IPS DF 19.7 (cell line): ENCODE results near the gene CCR6.
"Not testable (repeated sequence)": the region's sequence is repeated elsewhere in the genome, so short reads cannot be mapped to it uniquely, and the experiment has no call there.

Source experiments
- DNase-seq: peaks from one replicate; pipeline ENCODE4 v3.0.0-alpha.2; 2013; ENCODE audit warnings: low read depth, low spot score

Gene CCR6

GRCh38 chr6:167122827-167123657 lies at the start of gene CCR6:
TSS of gene CCR6 (plus strand) at chr6:167123096. CDS start at chr6:167136135, 13,039 bp downstream.
- DNase-seq: no peak

GRCh38 chr6:167073679-167074274 lies 49.1 kb upstream of the CCR6 start:
- no peak for DNase-seq

GRCh38 chr6:167077241-167077932 lies 45.5 kb upstream of the CCR6 start:
- DNase-seq: no peak

GRCh38 chr6:167078745-167079144 lies 44.2 kb upstream of the CCR6 start:
- DNase-seq: no peak

- no peak for DNase-seq
These were observed 43.0 kb upstream of the CCR6 start for GRCh38 chr6:167079853-167080297.

GRCh38 chr6:167087857-167088354 lies 35.0 kb upstream of the CCR6 start:
- DNase-seq: no peak

GRCh38 chr6:167088741-167089140 lies 34.2 kb upstream of the CCR6 start:
- not testable (repeated sequence) for DNase-seq

GRCh38 chr6:167089243-167090142 lies 33.4 kb upstream of the CCR6 start:
- DNase-seq: no peak

- no peak for DNase-seq
These were observed 32.7 kb upstream of the CCR6 start for GRCh38 chr6:167090171-167090570.

- DNase-seq: no peak
These were observed 31.7 kb upstream of the CCR6 start for GRCh38 chr6:167091026-167091804.

GRCh38 chr6:167091805-167092107 lies 31.1 kb upstream of the CCR6 start:
- no peak for DNase-seq

- DNase-seq: no peak
These were observed 30.1 kb upstream of the CCR6 start for GRCh38 chr6:167092672-167093339.

- no peak for DNase-seq
These were observed 29.4 kb upstream of the CCR6 start for GRCh38 chr6:167093406-167093921.

GRCh38 chr6:167093922-167094432 lies 28.9 kb upstream of the CCR6 start:
- no peak for DNase-seq

- no peak for DNase-seq
These were observed 28.5 kb upstream of the CCR6 start for GRCh38 chr6:167094436-167094819.

GRCh38 chr6:167094820-167095637 lies 27.9 kb upstream of the CCR6 start:
- no peak for DNase-seq

- DNase-seq: no peak
These were observed 27.0 kb upstream of the CCR6 start for GRCh38 chr6:167095888-167096287.

GRCh38 chr6:167096991-167097390 lies 25.9 kb upstream of the CCR6 start:
- no peak for DNase-seq

- no peak for DNase-seq
These were observed 25.1 kb upstream of the CCR6 start for GRCh38 chr6:167097770-167098169.
